CD14-positive monocyte (primary cell): ENCODE measurements around the gene MCF2L. TPM values are rescaled to one million over a fixed set of nuclear protein-coding genes. Genes with fewer than 3 reads are reported as not detected.

Experiments used
- DNase-seq, 3 donors: peaks; one replicate each; pipeline ENCODE4 v3.0.0-alpha.2; 2011 to 2022
- H2AFZ ChIP-seq: 2 replicates; pipeline ENCODE4 v1.6.0; 2012; ENCODE audit warnings: mild to moderate bottlenecking, low read depth, low read length, inconsistent platforms; ENCODE audit not compliant: insufficient read depth, poor library complexity, severe bottlenecking
- H3K27ac ChIP-seq, 2 donors: 1 replicate in 1 of 2; 2 replicates in 1 of 2; pipeline ENCODE4 v1.5.1; 2012 to 2013; ENCODE audit warnings: low read length in 2 of 2, control low read depth in 1 of 2, inconsistent platforms in 1 of 2, low read depth in 1 of 2, mild to moderate bottlenecking in 1 of 2
- H3K27me3 ChIP-seq, 2 donors: one replicate each; pipeline versions ENCODE4 v1.6.0 to v1.6.1; 2011 to 2013; ENCODE audit warnings: low read length in 2 of 2; ENCODE audit not compliant: control insufficient read depth in 2 of 2, insufficient read depth in 2 of 2
- H3K36me3 ChIP-seq, 2 donors: replicated peaks in 1 of 2; 1 replicate in 1 of 2; 2 replicates in 1 of 2; pipeline versions ENCODE4 v1.5.1 to v1.6.1; 2012 to 2013; ENCODE audit warnings: low read length in 2 of 2, control low read depth in 1 of 2, inconsistent platforms in 1 of 2, mild to moderate bottlenecking in 1 of 2; ENCODE audit not compliant: insufficient read depth in 2 of 2, control insufficient read depth in 1 of 2
- H3K4me1 ChIP-seq, 2 donors: 1 replicate in 1 of 2; 2 replicates in 1 of 2; pipeline versions ENCODE4 v1.5.1 to v1.6.1; 2012 to 2013; ENCODE audit warnings: low read length in 2 of 2, control low read depth in 1 of 2, inconsistent platforms in 1 of 2, mild to moderate bottlenecking in 1 of 2, moderate library complexity in 1 of 2; ENCODE audit not compliant: insufficient read depth in 2 of 2, control insufficient read depth in 1 of 2
- H3K4me2 ChIP-seq: replicated peaks from 2 replicates; pipeline ENCODE3; 2012; ENCODE audit warnings: low read length, moderate library complexity, mild to moderate bottlenecking; ENCODE audit not compliant: poor library complexity, severe bottlenecking; ENCODE audit errors: extremely low read depth
- H3K4me3 ChIP-seq, 3 experiments: fragments of 200-600 bp in 1 of 3; sonication (generic) in 1 of 3; replicated peaks in 1 of 3; 1 replicate in 2 of 3; 2 replicates in 1 of 3; pipeline ENCODE4 v1.5.1; 2011 to 2013; ENCODE audit warnings: low read length in 3 of 3, mild to moderate bottlenecking in 3 of 3, control low read depth in 2 of 3, low read depth in 2 of 3, inconsistent platforms in 1 of 3, moderate library complexity in 1 of 3
- H3K79me2 ChIP-seq: 2 replicates; pipeline ENCODE4 v1.6.0; 2012; ENCODE audit warnings: mild to moderate bottlenecking, control low read depth, inconsistent platforms, low read length, moderate library complexity; ENCODE audit not compliant: insufficient read depth
- H3K9ac ChIP-seq: 2 replicates; pipeline ENCODE4 v1.6.0; 2017; ENCODE audit warnings: low read length, mild to moderate bottlenecking; ENCODE audit not compliant: insufficient read depth, poor library complexity, severe bottlenecking
- H3K9me3 ChIP-seq, 2 donors: replicated peaks in 1 of 2; 1 replicate in 1 of 2; 2 replicates in 1 of 2; pipeline versions ENCODE4 v1.5.1 to v1.6.1; 2012 to 2013; ENCODE audit warnings: low read length in 2 of 2, control low read depth in 1 of 2; ENCODE audit not compliant: control insufficient read depth in 1 of 2, insufficient read depth in 1 of 2
- H4K20me1 ChIP-seq: 2 replicates; pipeline ENCODE4 v1.6.0; 2012; ENCODE audit warnings: mild to moderate bottlenecking, low read length, control low read depth, moderate library complexity; ENCODE audit not compliant: insufficient read depth
- H3K27ac Mint-ChIP-seq, 7 donors: one replicate each; pipeline ENCODE4 v1.8.0; 2020; ENCODE audit warnings: mild to moderate bottlenecking in 7 of 7, mixed read lengths in 7 of 7, moderate library complexity in 6 of 7, inconsistent platforms in 2 of 7
- H3K27me3 Mint-ChIP-seq, 3 donors: one replicate each; pipeline ENCODE4 v1.8.0; 2021 to 2022; ENCODE audit warnings: low read depth in 3 of 3, mild to moderate bottlenecking in 3 of 3, mixed read lengths in 3 of 3, moderate library complexity in 3 of 3, inconsistent platforms in 1 of 3
- H3K36me3 Mint-ChIP-seq, 2 donors: one replicate each; pipeline ENCODE4 v1.8.0; 2020; ENCODE audit warnings: mixed read lengths in 2 of 2, inconsistent platforms in 1 of 2, mild to moderate bottlenecking in 1 of 2
- H3K4me1 Mint-ChIP-seq: one replicate; pipeline ENCODE4 v1.8.0; 2020; ENCODE audit warnings: mild to moderate bottlenecking, mixed read lengths
- H3K4me3 Mint-ChIP-seq, 2 donors: one replicate each; pipeline ENCODE4 v1.8.0; 2020; ENCODE audit warnings: mild to moderate bottlenecking in 2 of 2, mixed read lengths in 2 of 2, moderate library complexity in 1 of 2
- H3K9me3 Mint-ChIP-seq, 7 donors: one replicate each; pipeline ENCODE4 v1.8.0; 2020 to 2022; ENCODE audit warnings: mixed read lengths in 7 of 7, mild to moderate bottlenecking in 6 of 7, moderate library complexity in 6 of 7, inconsistent platforms in 2 of 7
- WGBS: methylation state at CpG from one replicate; pipeline ENCODE4 v1.1.5; 2013; ENCODE audit warnings: missing lambda C conversion rate; ENCODE audit not compliant: insufficient coverage; 5-methylcytosine and 5-hydroxymethylcytosine counted together
- intact Hi-C, 2 donors: fragments of 100-400 bp; cut with micrococcal nuclease; formaldehyde crosslinking; loops; one replicate each; pipeline versions ENCODE4 v1.15.0 to v1.15.1; 2023
- polyA plus RNA-seq, 3 donors: library from polyadenylated mRNA; depleted of rRNA in 1 of 3; unstranded in 2 of 3; stranded (reverse) in 1 of 3; fragments of 300-500 nt in 2 of 3; fragments of >200 nt in 1 of 3; fragmentation: Illumina TruSeq in 2 of 3; gene quantifications; 1 replicate in 2 of 3; 2 replicates in 1 of 3; pipeline ENCODE4 v1.2.3, GENCODE V29; 2012 to 2021
- TF ChIP-seq, protein P1 (sequence below): fragments of 200-600 bp; IDR thresholded peaks from one replicate; pipeline ENCODE4 v1.8.0; 2022; ENCODE audit warnings: antibody characterized with exemption, mild to moderate bottlenecking

The MCF2L gene
- polyA plus RNA-seq, 3 donors: not detected

DNA sequence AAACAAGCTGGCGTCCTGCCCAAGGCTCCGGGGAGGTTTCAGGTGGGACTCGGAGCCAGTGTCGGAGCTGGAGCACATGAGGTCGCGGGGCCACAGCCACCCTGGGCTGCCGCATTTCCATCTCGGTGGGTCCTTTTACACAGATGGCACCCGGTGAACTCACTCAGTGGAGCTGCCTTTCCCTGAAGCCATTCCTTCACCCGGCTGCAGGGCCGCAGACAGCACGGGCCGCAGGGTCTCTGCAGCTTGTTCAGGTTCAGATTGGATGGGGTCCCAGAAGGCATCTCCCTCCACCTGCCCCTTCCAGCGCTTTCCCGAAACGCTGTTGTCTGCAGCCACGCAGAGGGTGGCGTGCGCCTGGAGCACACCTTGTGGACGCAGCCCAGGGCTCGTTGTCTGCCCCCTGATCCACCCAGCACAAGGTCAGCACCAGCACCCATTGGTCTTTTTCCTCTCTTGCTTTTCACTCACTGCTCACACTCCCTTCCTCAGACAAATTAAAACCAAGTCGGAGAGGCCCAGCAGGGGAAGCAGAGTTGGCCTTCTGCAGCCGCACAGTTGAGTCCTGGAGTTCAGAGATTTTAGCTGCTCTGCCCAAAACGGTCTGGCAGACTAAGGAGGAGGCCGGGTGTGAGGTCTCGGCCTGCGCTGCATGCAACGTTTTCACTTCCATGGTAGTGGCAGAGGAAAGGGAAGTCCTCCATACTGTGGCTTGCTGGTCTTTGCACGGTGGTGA lies 18.1 kb downstream of the MCF2L start:
- peaks cover 3 to 19% (median 11%) of the 10 kb centered on the region in 7 donors for H3K9me3 Mint-ChIP-seq
- intact Hi-C loops: no loop called here
- Histone ChIP-seq H3K9me3 (peaks cover 0 to 21% of the 10 kb centered on the region in 2 donors), H3K27me3 (no peaks in the 10 kb centered on the region), H3K4me2 (no peak overlapping the region), H3K27ac (no peak overlapping the region), H3K4me1 (no peaks in the 10 kb centered on the region), H3K36me3 (no peaks in the 10 kb centered on the region), H3K79me2 (no peaks in the 10 kb centered on the region), H2AFZ (no peak overlapping the region), H3K4me3 (no peak overlapping the region), H4K20me1 (no peaks in the 10 kb centered on the region), H3K9ac (no peak overlapping the region)
- H3K27me3 Mint-ChIP-seq: peaks cover 0 to 10% (median 4%) of the 10 kb centered on the region in 3 donors
- no peak for DNase-seq
- H3K4me3 Mint-ChIP-seq: no peak overlapping the region
- H3K27ac Mint-ChIP-seq: peak overlapping the region in 1 of 7 donors; percentile 61
- H3K4me1 Mint-ChIP-seq: peaks cover 2% of the 10 kb centered on the region
- no peaks in the 10 kb centered on the region for H3K36me3 Mint-ChIP-seq
- 78% methylated on average over 28 of the region's 29 CpGs for WGBS
- TF ChIP-seq, protein P1, sequence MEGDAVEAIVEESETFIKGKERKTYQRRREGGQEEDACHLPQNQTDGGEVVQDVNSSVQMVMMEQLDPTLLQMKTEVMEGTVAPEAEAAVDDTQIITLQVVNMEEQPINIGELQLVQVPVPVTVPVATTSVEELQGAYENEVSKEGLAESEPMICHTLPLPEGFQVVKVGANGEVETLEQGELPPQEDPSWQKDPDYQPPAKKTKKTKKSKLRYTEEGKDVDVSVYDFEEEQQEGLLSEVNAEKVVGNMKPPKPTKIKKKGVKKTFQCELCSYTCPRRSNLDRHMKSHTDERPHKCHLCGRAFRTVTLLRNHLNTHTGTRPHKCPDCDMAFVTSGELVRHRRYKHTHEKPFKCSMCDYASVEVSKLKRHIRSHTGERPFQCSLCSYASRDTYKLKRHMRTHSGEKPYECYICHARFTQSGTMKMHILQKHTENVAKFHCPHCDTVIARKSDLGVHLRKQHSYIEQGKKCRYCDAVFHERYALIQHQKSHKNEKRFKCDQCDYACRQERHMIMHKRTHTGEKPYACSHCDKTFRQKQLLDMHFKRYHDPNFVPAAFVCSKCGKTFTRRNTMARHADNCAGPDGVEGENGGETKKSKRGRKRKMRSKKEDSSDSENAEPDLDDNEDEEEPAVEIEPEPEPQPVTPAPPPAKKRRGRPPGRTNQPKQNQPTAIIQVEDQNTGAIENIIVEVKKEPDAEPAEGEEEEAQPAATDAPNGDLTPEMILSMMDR: no peak

DNA sequence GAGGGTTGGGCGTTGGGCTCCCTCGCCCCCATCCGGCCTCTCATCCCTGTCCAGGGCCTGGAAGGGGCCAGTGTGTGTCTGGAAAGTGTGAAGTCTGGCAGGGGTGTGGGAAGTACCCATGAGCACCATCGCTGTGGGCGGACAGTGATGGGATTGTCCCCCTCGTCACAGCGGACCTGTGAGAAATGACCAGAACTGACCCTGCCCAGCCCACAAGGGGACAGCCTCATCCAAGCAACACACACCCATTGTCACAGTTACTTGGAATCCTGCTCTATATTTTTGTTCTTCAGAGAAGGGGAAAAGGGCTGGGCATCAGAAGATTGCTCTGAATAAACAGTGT lies 18.6 kb downstream of the MCF2L start:
- no peaks in the 10 kb centered on the region for H3K36me3 Mint-ChIP-seq
- H2AFZ ChIP-seq: no peak overlapping the region
- intact Hi-C loops: no loop called here
- no peak overlapping the region for H3K27ac ChIP-seq
- no peak overlapping the region for H3K9ac ChIP-seq
- H3K9me3 ChIP-seq: peaks cover 0 to 21% of the 10 kb centered on the region in 2 donors
- no peaks in the 10 kb centered on the region for H3K4me1 ChIP-seq
- DNase-seq: no peak
- no peak overlapping the region for H3K4me2 ChIP-seq
- H3K4me3 ChIP-seq: no peak overlapping the region
- H4K20me1 ChIP-seq: no peaks in the 10 kb centered on the region
- no peaks in the 10 kb centered on the region for H3K79me2 ChIP-seq
- peaks cover 3 to 19% (median 11%) of the 10 kb centered on the region in 7 donors for H3K9me3 Mint-ChIP-seq
- H3K27ac Mint-ChIP-seq: no peak overlapping the region
- H3K27me3 ChIP-seq: no peaks in the 10 kb centered on the region
- H3K4me1 Mint-ChIP-seq: peaks cover 2% of the 10 kb centered on the region
- 80% methylated on average over 1 of the region's 7 CpGs for WGBS
- TF ChIP-seq, protein P1: no peak
- peaks cover 0 to 12% (median 3%) of the 10 kb centered on the region in 3 donors for H3K27me3 Mint-ChIP-seq
- no peaks in the 10 kb centered on the region for H3K36me3 ChIP-seq
- H3K4me3 Mint-ChIP-seq: no peak overlapping the region
